Heart left ventricle (tissue), 13 donors: ENCODE results near the gene RBM28.

Experiments used
- POLR2A ChIP-seq, 2 donors: fragments of 450-650 bp; IDR thresholded peaks; one replicate each; pipeline ENCODE4 v1.6.1; 2017; ENCODE audit warnings: antibody characterized with exemption in 2 of 2, mild to moderate bottlenecking in 2 of 2, moderate library complexity in 2 of 2
- TF ChIP-seq, protein P1 (sequence below), 12 donors: fragments of 200-600 bp; sonication (generic) in 4 of 12; IDR thresholded peaks; one replicate each; pipeline versions ENCODE4 v1.5.0 to v1.8.0; 2018 to 2022; ENCODE audit warnings: antibody characterized with exemption in 12 of 12, mild to moderate bottlenecking in 5 of 12
- donor health status: ischemic (EF 13 %, LVEDD 7.1; RV severe dilation, severe dysfunction).
- donor health status: DM: no; HTN: yes; CAD: no.
- donor health status: DM: no; HTN: no; CAD: no.
- donor health status: ischemic (EF 25% LVEDD 6.9; RV normal size, moderate dysfunction).
- donor health status: ischemic (EF 25% LVEDD 5.7; RV mildly dilated, moderate dysfunction).
- donor health status: ischemic (EF 35%, LVEDD 5.7; RV mildly dilated, moderate dysfunction).
- donor health status: nonischemic (EF 11% LVEDD 7.7; RV severe dilation, severe dysfunction).
- donor health status: DM: yes; HTN: yes; CAD: no.
- donor health status: PGD.
- donor health status: ischemic (EF 29% LVEDD 5.4; RV normal size, mild dysfunction).
- donor health status: nonischemic (EF 23%, LVEDD 6.1; RV moderate dilation, normal function).

DNA sequence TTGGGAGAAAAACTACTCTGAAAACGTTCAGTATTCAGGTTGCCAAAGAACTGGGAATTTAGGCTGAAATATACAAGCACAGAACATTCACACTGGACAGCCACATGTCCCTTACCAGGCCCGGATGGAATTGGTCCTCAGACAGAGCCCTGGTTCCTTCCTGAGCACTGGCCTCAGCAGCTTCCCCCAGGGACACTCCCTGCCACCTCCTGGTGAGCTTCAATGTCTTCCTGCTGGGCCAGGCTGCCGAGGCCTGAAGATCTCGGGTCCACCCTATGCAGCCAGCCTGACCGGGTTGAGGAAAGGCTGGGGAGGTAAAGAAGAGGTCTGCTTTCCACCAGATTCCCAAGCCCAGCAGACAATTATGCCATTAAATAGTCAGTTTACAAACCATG lies 77.8 kb downstream of the RBM28 start:
- TF ChIP-seq, protein P1, sequence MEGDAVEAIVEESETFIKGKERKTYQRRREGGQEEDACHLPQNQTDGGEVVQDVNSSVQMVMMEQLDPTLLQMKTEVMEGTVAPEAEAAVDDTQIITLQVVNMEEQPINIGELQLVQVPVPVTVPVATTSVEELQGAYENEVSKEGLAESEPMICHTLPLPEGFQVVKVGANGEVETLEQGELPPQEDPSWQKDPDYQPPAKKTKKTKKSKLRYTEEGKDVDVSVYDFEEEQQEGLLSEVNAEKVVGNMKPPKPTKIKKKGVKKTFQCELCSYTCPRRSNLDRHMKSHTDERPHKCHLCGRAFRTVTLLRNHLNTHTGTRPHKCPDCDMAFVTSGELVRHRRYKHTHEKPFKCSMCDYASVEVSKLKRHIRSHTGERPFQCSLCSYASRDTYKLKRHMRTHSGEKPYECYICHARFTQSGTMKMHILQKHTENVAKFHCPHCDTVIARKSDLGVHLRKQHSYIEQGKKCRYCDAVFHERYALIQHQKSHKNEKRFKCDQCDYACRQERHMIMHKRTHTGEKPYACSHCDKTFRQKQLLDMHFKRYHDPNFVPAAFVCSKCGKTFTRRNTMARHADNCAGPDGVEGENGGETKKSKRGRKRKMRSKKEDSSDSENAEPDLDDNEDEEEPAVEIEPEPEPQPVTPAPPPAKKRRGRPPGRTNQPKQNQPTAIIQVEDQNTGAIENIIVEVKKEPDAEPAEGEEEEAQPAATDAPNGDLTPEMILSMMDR (IDR thresholded peaks at IDR 0.05): no peak
- TF ChIP-seq POLR2A (IDR thresholded peaks at IDR 0.05): no peak
